SU-DHL-6 (cell line): ENCODE data around the gene GK.

Experiments used
- H2AFZ ChIP-seq: fragments of 200-600 bp; sonication (generic); 2 replicates; pipeline ENCODE4 v1.6.1; 2014; ENCODE audit warnings: low read depth, mild to moderate bottlenecking, moderate library complexity, mixed read lengths, antibody characterized with exemption, low read length; ENCODE audit not compliant: severe bottlenecking
- H3F3A ChIP-seq: fragments of 200-600 bp; shearing (Covaris generic); 2 replicates; pipeline ENCODE4 v1.6.0; 2016; ENCODE audit warnings: antibody characterized with exemption, mild to moderate bottlenecking; ENCODE audit not compliant: insufficient read depth
- H3K27ac ChIP-seq: fragments of 200-600 bp; sonication (generic); 2 replicates; pipeline ENCODE4 v1.5.1; 2016; ENCODE audit warnings: low read depth, mild to moderate bottlenecking, low read length, moderate library complexity, mixed read lengths
- H3K27me3 ChIP-seq: fragments of 200-600 bp; sonication (generic), shearing (Covaris generic); 2 replicates; pipeline ENCODE4 v1.6.0; 2014; ENCODE audit warnings: mild to moderate bottlenecking, low read length
- H3K36me3 ChIP-seq: fragments of 200-600 bp; sonication (generic); 2 replicates; pipeline ENCODE4 v1.6.1; 2014; ENCODE audit warnings: mild to moderate bottlenecking, low read length, mixed read lengths
- H3K4me2 ChIP-seq: fragments of 300-600, 200-600 bp; shearing (Covaris generic), sonication (generic); 2 replicates; pipeline ENCODE4 v1.6.0; 2014; ENCODE audit warnings: low read length, low read depth, mild to moderate bottlenecking; ENCODE audit not compliant: poor library complexity, severe bottlenecking
- H3K4me3 ChIP-seq: fragments of 200-600 bp; sonication (generic); 2 replicates; pipeline ENCODE4 v1.5.1; 2014; ENCODE audit warnings: antibody characterized with exemption, low read length, mild to moderate bottlenecking, mixed read lengths; ENCODE audit not compliant: insufficient read depth, poor library complexity, severe bottlenecking
- H3K79me2 ChIP-seq: fragments of 200-600 bp; sonication (generic); 2 replicates; pipeline ENCODE4 v1.6.1; 2014; ENCODE audit warnings: mild to moderate bottlenecking, low read length, moderate library complexity; ENCODE audit not compliant: insufficient read depth
- H3K9ac ChIP-seq: fragments of 200-600 bp; sonication (generic); 2 replicates; pipeline ENCODE4 v1.7.0; 2014; ENCODE audit warnings: mild to moderate bottlenecking, low read length
- H3K9me2 ChIP-seq: fragments of 200-600 bp; sonication (generic); replicated peaks from 2 replicates; pipeline ENCODE4 v1.6.1; 2014; ENCODE audit warnings: low read length; ENCODE audit not compliant: insufficient read depth
- H3K9me3 ChIP-seq: fragments of 200-600 bp; sonication (generic); 2 replicates; pipeline ENCODE4 v1.6.1; 2014; ENCODE audit warnings: low read length, mixed read lengths; ENCODE audit not compliant: insufficient read depth
- H4K20me1 ChIP-seq: fragments of 200-600 bp; sonication (generic); 2 replicates; pipeline ENCODE4 v1.6.1; 2014; ENCODE audit warnings: low read depth, mild to moderate bottlenecking, antibody characterized with exemption, low read length, moderate library complexity, mixed read lengths
- CTCF ChIP-seq: fragments of 200-600 bp; sonication (generic); IDR thresholded peaks from one replicate; pipeline ENCODE4 v1.5.1; 2017; ENCODE audit warnings: antibody characterized with exemption, mild to moderate bottlenecking, low read length, moderate library complexity; ENCODE audit not compliant: insufficient read depth, poor library complexity, severe bottlenecking
- EZH2phosphoT487 ChIP-seq: fragments of 200-600 bp; sonication (generic), shearing (Covaris generic); conservative IDR thresholded peaks from 2 replicates; pipeline ENCODE4 v1.6.1; 2018; ENCODE audit warnings: mild to moderate bottlenecking, antibody characterized with exemption, low read length, moderate library complexity, mixed read lengths

Gene GK

GRCh38 chrX:30689116-30689515, 35.9 kb downstream of the GK start:
- Histone ChIP-seq H3K27me3 (no peaks in the 10 kb centered on the region), H3K4me3 (no peak overlapping the region), H2AFZ (no peak overlapping the region), H3K9me2 (no peaks in the 10 kb centered on the region), H3K79me2 (no peaks in the 10 kb centered on the region), H3K9me3 (no peaks in the 10 kb centered on the region), H3F3A (no peaks in the 10 kb centered on the region), H3K4me2 (no peak overlapping the region), H4K20me1 (no peaks in the 10 kb centered on the region), H3K9ac (no peak overlapping the region), H3K36me3 (no peaks in the 10 kb centered on the region), H3K27ac (no peak overlapping the region)
- no peak for TF ChIP-seq CTCF
- TF ChIP-seq EZH2phosphoT487, result no peak

GRCh38 chrX:30690330-30690729, 37.1 kb downstream of the GK start:
- Histone ChIP-seq H3K4me3 (no peak overlapping the region), H3K27me3 (no peaks in the 10 kb centered on the region), H4K20me1 (no peaks in the 10 kb centered on the region), H3K27ac (no peak overlapping the region), H3F3A (no peaks in the 10 kb centered on the region), H2AFZ (no peak overlapping the region), H3K4me2 (no peak overlapping the region), H3K9me2 (no peaks in the 10 kb centered on the region), H3K9me3 (no peaks in the 10 kb centered on the region), H3K36me3 (no peaks in the 10 kb centered on the region), H3K79me2 (no peaks in the 10 kb centered on the region), H3K9ac (no peak overlapping the region)
- TF ChIP-seq CTCF (no peak), EZH2phosphoT487 (no peak)

- Histone ChIP-seq H3K27me3 (no peaks in the 10 kb centered on the region), H3K36me3 (no peaks in the 10 kb centered on the region), H4K20me1 (no peaks in the 10 kb centered on the region), H3K4me3 (no peak overlapping the region), H3K4me2 (no peak overlapping the region), H2AFZ (no peak overlapping the region), H3K79me2 (no peaks in the 10 kb centered on the region), H3K27ac (no peak overlapping the region), H3K9ac (no peak overlapping the region), H3K9me2 (no peaks in the 10 kb centered on the region), H3F3A (no peaks in the 10 kb centered on the region), H3K9me3 (no peaks in the 10 kb centered on the region)
- TF ChIP-seq EZH2phosphoT487 (no peak), CTCF (no peak)
These were observed 40.9 kb downstream of the GK start for GRCh38 chrX:30693999-30694650.
